AG08396 (cell line): Measurements from ENCODE around the gene KLHL20.

Source experiments
- DNase-seq: peaks from one replicate; pipeline ENCODE4 v3.0.0; 2012; ENCODE audit warnings: low spot score, mixed read lengths

KLHL20 gene

DNA sequence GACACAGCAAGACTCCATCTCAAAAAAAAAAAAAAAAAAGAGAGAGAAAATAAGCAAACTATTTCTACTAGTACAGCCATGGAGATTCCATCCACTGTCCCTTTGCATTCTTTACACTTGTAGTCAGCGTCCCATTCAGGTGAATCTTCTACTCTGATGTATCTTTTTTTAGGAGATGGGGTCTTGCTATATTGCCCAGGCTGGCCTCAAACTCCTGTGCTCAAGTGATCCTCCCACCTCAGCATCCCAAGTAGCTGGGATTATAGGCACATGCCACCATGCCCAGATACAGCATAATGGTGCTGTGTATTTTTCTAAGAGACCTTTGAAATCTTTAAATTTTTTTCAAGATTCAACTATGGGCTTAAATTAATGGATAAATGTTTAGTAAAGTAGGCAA, 118.0 kb downstream of the KLHL20 start:
- DNase-seq, result no peak
